HCT116 (cell line): ENCODE measurements around the gene MINDY4. TPM values are rescaled to one million over a fixed set of nuclear protein-coding genes. Genes with fewer than 3 reads are reported as not detected.
A peak's percentile ranks its signal among the peaks of the same experiment; 100 is the strongest.

Experiments
- ATAC-seq: fragments of 200-7000 bp; cut with Tn5 transposase; 2 replicates; pipeline ENCODE4 v1.9.1; 2020; ENCODE audit warnings: mild to moderate bottlenecking, moderate library complexity
- BruUV-seq: library from RNA; stranded (reverse); fragments of 400-500 nt; replicated peaks from 2 replicates; lab custom pipeline; 2021; lab: Mats Ljungman, UMichigan
- CTCF ChIA-PET: fragments of 300-600 bp; sonication (Branson Sonifier 250); formaldehyde crosslinking; loops from one replicate; lab custom pipeline; 2021; ENCODE audit warnings: antibody characterized with exemption; lab: Charles Lee
- POLR2A ChIA-PET: fragments of 300-600, 350-600 bp; sonication (Branson Sonifier 250); formaldehyde crosslinking; loops from one replicate; lab custom pipeline; 2021; ENCODE audit warnings: antibody characterized with exemption; lab: Charles Lee
- RAD21 ChIA-PET, 2 experiments: fragments of 300-600 bp; sonication (Branson Sonifier 250); formaldehyde crosslinking; loops; one replicate each; lab custom pipeline; 2023; ENCODE audit warnings: low total read pairs in 2 of 2; ENCODE audit not compliant: uncharacterized antibody in 2 of 2, unreplicated experiment in 2 of 2, low non-redundant PET in 1 of 2; lab: Charles Lee
- DNase-seq: peaks from one replicate; pipeline ENCODE4 v3.0.0-alpha.2; 2010; ENCODE audit warnings: low read depth, low spot score
- H2AFZ ChIP-seq: fragments of 200-600 bp; shearing (Covaris generic), sonication (generic); 2 replicates; pipeline ENCODE4 v1.6.1; 2017; ENCODE audit warnings: low read depth, mixed run types, mixed read lengths, antibody characterized with exemption, low read length; ENCODE audit not compliant: poor library complexity, severe bottlenecking
- H3K27ac ChIP-seq: 2 replicates; pipeline ENCODE4 v1.5.1; 2012; ENCODE audit warnings: low read depth, low read length
- H3K27me3 ChIP-seq: fragments of 200-600 bp; sonication (generic); 2 replicates; pipeline ENCODE4 v1.6.1; 2016; ENCODE audit warnings: mixed run types, low read length, mixed read lengths; ENCODE audit not compliant: insufficient read depth
- H3K36me3 ChIP-seq, 2 experiments: fragments of 200-500 bp in 1 of 2; fragments of 200-600 bp in 1 of 2; sonication (Bioruptor generic) in 1 of 2; sonication (generic) in 1 of 2; 2 replicates each; pipeline versions ENCODE4 v1.5.1 to v1.6.1; 2014 to 2016; ENCODE audit warnings: low read length in 2 of 2, inconsistent platforms in 1 of 2, mixed read lengths in 1 of 2, mixed run types in 1 of 2; ENCODE audit not compliant: insufficient read depth in 2 of 2, control insufficient read depth in 1 of 2
- H3K4me1 ChIP-seq, 2 experiments: fragments of 200-600 bp in 1 of 2; sonication (generic) in 1 of 2; 2 replicates each; pipeline versions ENCODE4 v1.5.1 to v1.6.1; 2012 to 2017; ENCODE audit warnings: low read length in 2 of 2, inconsistent platforms in 1 of 2, mild to moderate bottlenecking in 1 of 2, mixed read lengths in 1 of 2, mixed run types in 1 of 2, moderate library complexity in 1 of 2; ENCODE audit not compliant: insufficient read depth in 2 of 2, control insufficient read depth in 1 of 2
- H3K4me2 ChIP-seq: fragments of 200-600 bp; sonication (generic); 2 replicates; pipeline ENCODE4 v1.6.1; 2017; ENCODE audit warnings: mixed run types, low read length, mixed read lengths
- H3K4me3 ChIP-seq, 2 experiments: fragments of 200-600 bp in 1 of 2; sonication (generic) in 1 of 2; replicated peaks in 1 of 2; 2 replicates each; pipeline ENCODE4 v1.5.1; 2011 to 2016; ENCODE audit warnings: low read length in 2 of 2, control low read depth in 1 of 2, low read depth in 1 of 2, mild to moderate bottlenecking in 1 of 2, mixed read lengths in 1 of 2, mixed run types in 1 of 2
- H3K79me2 ChIP-seq: fragments of 200-600 bp; sonication (generic); 2 replicates; pipeline ENCODE4 v1.6.1; 2017; ENCODE audit warnings: mild to moderate bottlenecking, mixed run types, low read length, moderate library complexity, mixed read lengths; ENCODE audit not compliant: insufficient read depth
- H3K9ac ChIP-seq: fragments of 200-600 bp; sonication (generic); 2 replicates; pipeline ENCODE4 v1.6.1; 2016; ENCODE audit warnings: low read length, mixed read lengths
- H3K9me2 ChIP-seq: fragments of 200-600 bp; sonication (generic), shearing (Covaris generic); 2 replicates; pipeline ENCODE4 v1.6.1; 2017; ENCODE audit warnings: mixed run types, mild to moderate bottlenecking, moderate library complexity; ENCODE audit not compliant: insufficient read depth
- H3K9me3 ChIP-seq, 2 experiments: fragments of 200-500 bp in 1 of 2; fragments of 200-600 bp in 1 of 2; sonication (Bioruptor generic) in 1 of 2; sonication (generic) in 1 of 2; 2 replicates each; pipeline ENCODE4 v1.6.1; 2014 to 2017; ENCODE audit warnings: low read length in 2 of 2, mixed read lengths in 2 of 2, inconsistent platforms in 1 of 2, low read depth in 1 of 2, mild to moderate bottlenecking in 1 of 2, mixed run types in 1 of 2, moderate library complexity in 1 of 2; ENCODE audit not compliant: control insufficient read depth in 1 of 2, insufficient read depth in 1 of 2
- H4K20me1 ChIP-seq: fragments of 200-600 bp; sonication (generic), shearing (Covaris generic); 2 replicates; pipeline ENCODE4 v1.6.1; 2017; ENCODE audit warnings: mixed run types, mild to moderate bottlenecking, moderate library complexity; ENCODE audit not compliant: insufficient read depth
- ATF3 ChIP-seq: IDR thresholded peaks from 2 replicates; pipeline ENCODE4 v1.6.1; 2012
- CBX3 ChIP-seq: IDR thresholded peaks from 2 replicates; pipeline ENCODE4 v1.6.1; 2012; ENCODE audit warnings: low read depth
- CEBPB ChIP-seq: IDR thresholded peaks from 2 replicates; pipeline ENCODE4 v1.6.1; 2012; ENCODE audit warnings: low read depth
- EGR1 ChIP-seq: IDR thresholded peaks from 2 replicates; pipeline ENCODE4 v1.6.1; 2012; ENCODE audit warnings: low read depth
- EZH2 ChIP-seq: fragments of 200-600 bp; sonication (generic); IDR thresholded peaks from 2 replicates; pipeline ENCODE4 v1.6.1; 2017; ENCODE audit warnings: antibody characterized with exemption, mixed run types
- FOSL1 ChIP-seq: IDR thresholded peaks from 2 replicates; pipeline ENCODE4 v1.6.1; 2012; ENCODE audit warnings: low read depth
- JUND ChIP-seq: IDR thresholded peaks from 2 replicates; pipeline ENCODE4 v1.6.1; 2012
- POLR2A ChIP-seq: IDR thresholded peaks from 2 replicates; pipeline ENCODE4 v1.7.0; 2011; ENCODE audit warnings: borderline replicate concordance; ENCODE audit not compliant: insufficient read depth, insufficient read length; ENCODE audit errors: extremely low read depth
- POLR2AphosphoS5 ChIP-seq: IDR thresholded peaks from 2 replicates; pipeline ENCODE4 v1.6.1; 2011; ENCODE audit warnings: mild to moderate bottlenecking, low read depth, low read length, moderate library complexity
- RAD21 ChIP-seq: IDR thresholded peaks from 2 replicates; pipeline ENCODE4 v1.6.1; 2012; ENCODE audit warnings: low read depth, mild to moderate bottlenecking
- REST ChIP-seq: IDR thresholded peaks from 2 replicates; pipeline ENCODE4 v1.6.1; 2012; ENCODE audit warnings: low read depth
- SIN3A ChIP-seq: IDR thresholded peaks from 2 replicates; pipeline ENCODE4 v1.6.1; 2012; ENCODE audit warnings: low read depth
- SP1 ChIP-seq: IDR thresholded peaks from 2 replicates; pipeline ENCODE4 v1.6.1; 2012; ENCODE audit warnings: low read depth
- SRF ChIP-seq: IDR thresholded peaks from 2 replicates; pipeline ENCODE4 v1.6.1; 2012; ENCODE audit warnings: low read depth
- ZFX ChIP-seq: fragments of 450-650 bp; IDR thresholded peaks from 2 replicates; pipeline ENCODE4 v1.6.1; 2017
- ZNF274 ChIP-seq: fragments of 200-500 bp; sonication (Bioruptor generic); IDR thresholded peaks from 2 replicates; pipeline ENCODE4 v1.6.1; 2014; ENCODE audit warnings: mild to moderate bottlenecking, low read depth, low read length, inconsistent platforms
- intact Hi-C: fragments of 100-400 bp; cut with micrococcal nuclease; formaldehyde crosslinking; loops from 2 replicates; pipeline ENCODE4 v1.10.0; 2022
- total RNA-seq: library from RNA; stranded (reverse); gene quantifications from one replicate; pipeline ENCODE4 v1.2.1, GENCODE V29; 2021; ENCODE audit not compliant: unreplicated experiment
- TF ChIP-seq, protein P1 (sequence below): IDR thresholded peaks from 2 replicates; pipeline ENCODE4 v1.6.1; 2011; ENCODE audit warnings: mild to moderate bottlenecking, low read length, moderate library complexity; ENCODE audit not compliant: insufficient replicate concordance; ENCODE audit errors: extremely low read depth
- TF ChIP-seq, protein P2 (sequence below): IDR thresholded peaks from 2 replicates; pipeline ENCODE4 v1.6.1; 2012

Gene MINDY4
- total RNA-seq, 1 experiment from 2014 or later: 6.1 TPM

DNA sequence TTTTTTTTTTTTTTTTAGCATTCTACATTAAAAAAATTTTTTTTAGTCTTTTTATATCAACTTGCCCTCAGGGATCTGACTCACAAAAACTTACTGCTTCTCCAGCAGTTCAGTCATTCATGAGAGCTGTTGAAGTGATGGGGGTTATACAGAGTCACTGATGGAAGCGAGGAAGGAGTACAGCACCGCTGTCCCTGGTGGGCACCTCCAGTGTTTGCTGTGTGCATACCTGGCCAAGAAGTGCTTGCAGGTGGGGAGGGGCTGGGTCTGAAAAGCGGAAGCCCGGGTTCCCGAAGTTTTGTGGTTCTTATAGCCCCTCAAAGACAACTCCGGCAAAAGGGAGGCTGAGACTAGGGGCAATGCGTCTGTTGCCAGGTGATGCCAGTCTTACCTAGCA, 46.2 kb downstream of the MINDY4 start:
- Histone ChIP-seq H3K36me3 (no peaks in the 10 kb centered on the region), H3K27me3 (no peaks in the 10 kb centered on the region), H3K4me1 (no peaks in the 10 kb centered on the region), H3K79me2 (no peaks in the 10 kb centered on the region), H2AFZ (no peak overlapping the region), H3K9me2 (no peaks in the 10 kb centered on the region), H3K9ac (no peak overlapping the region), H3K4me3 (no peak overlapping the region), H3K27ac (no peak overlapping the region), H3K9me3 (no peaks in the 10 kb centered on the region), H4K20me1 (no peaks in the 10 kb centered on the region), H3K4me2 (no peak overlapping the region)
- POLR2A ChIA-PET: no interaction called here
- intact Hi-C loops: no loop called here
- ATAC-seq (peak; percentile 54; the same call in 1 of the 2 replicates), DNase-seq (no peak)
- CTCF ChIA-PET: no interaction called here
- TF ChIP-seq CEBPB (no peak), ZFX (no peak), REST (no peak), EZH2 (no peak), ATF3 (no peak), SIN3A (no peak), FOSL1 (no peak), POLR2AphosphoS5 (no peak), ZNF274 (no peak), RAD21 (no peak), SP1 (no peak), SRF (no peak), POLR2A (no peak), CBX3 (no peak), JUND (no peak), EGR1 (no peak)
- TF ChIP-seq, protein P1, sequence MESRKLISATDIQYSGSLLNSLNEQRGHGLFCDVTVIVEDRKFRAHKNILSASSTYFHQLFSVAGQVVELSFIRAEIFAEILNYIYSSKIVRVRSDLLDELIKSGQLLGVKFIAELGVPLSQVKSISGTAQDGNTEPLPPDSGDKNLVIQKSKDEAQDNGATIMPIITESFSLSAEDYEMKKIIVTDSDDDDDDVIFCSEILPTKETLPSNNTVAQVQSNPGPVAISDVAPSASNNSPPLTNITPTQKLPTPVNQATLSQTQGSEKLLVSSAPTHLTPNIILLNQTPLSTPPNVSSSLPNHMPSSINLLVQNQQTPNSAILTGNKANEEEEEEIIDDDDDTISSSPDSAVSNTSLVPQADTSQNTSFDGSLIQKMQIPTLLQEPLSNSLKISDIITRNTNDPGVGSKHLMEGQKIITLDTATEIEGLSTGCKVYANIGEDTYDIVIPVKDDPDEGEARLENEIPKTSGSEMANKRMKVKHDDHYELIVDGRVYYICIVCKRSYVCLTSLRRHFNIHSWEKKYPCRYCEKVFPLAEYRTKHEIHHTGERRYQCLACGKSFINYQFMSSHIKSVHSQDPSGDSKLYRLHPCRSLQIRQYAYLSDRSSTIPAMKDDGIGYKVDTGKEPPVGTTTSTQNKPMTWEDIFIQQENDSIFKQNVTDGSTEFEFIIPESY: no peak
- TF ChIP-seq, protein P2, sequence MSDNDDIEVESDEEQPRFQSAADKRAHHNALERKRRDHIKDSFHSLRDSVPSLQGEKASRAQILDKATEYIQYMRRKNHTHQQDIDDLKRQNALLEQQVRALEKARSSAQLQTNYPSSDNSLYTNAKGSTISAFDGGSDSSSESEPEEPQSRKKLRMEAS: no peak
- RAD21 ChIA-PET: interaction anchor here in 1 of 2 experiments (0.7 kb wide), 1 partner anchor 61 kb away, joined by 3 read pairs; no protein-coding TSS in a partner anchor
- no TSS peak for BruUV-seq
